ENCODE data around the gene CUL2.
"Not testable (repeated sequence)": the region's sequence is repeated elsewhere in the genome, so short reads cannot be mapped to it uniquely, and the experiment has no call there.

CUL2 gene

DNA sequence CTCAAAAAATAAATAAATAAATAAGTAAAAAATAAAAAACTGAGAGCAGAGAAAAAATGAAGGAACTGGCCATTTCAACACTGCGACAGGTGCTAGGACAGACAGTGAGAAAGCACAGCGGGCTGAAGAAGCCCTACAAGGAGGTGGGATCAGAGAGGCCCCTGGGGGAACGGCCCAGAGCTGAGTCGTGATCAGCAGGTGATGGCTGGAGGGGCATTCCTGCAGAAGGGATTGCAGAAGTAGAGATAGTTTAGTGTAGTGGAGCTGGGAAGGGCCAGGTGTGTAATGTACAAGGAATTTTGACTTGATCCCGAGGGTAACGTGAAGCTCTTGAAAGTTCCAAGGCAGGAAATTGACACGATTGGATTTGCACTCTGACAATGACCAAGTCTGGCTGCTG, 112.1 kb downstream of the CUL2 start:
- ATAC-seq (no peak), DNase-seq (no peak)

GRCh38 chr10:34976380-34976910, 113.7 kb downstream of the CUL2 start:
- not testable (repeated sequence) for ATAC-seq, DNase-seq

GRCh38 chr10:34974364-34975065, 115.6 kb downstream of the CUL2 start:
- not testable (repeated sequence) for DNase-seq, ATAC-seq

DNA sequence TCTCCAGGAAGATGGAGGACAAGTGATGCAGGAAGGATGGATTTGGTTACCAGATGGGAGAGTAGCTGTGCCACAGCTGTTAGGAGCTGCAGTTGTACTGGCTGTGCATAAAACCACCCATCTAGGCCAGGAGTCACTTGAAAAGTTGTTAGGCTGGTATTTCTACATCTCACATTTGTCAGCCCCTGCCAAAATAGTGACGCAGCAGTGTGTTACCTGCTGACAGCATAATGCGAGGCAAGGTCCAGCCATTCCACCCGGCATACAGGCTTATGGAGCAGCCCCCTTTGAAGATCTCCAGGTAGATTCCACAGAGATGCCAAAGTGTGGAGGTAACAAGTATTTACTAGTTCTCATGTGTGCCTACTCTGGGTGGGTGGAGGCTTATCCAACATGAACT, 116.4 kb downstream of the CUL2 start:
- ATAC-seq, DNase-seq: not testable (repeated sequence)

DNA sequence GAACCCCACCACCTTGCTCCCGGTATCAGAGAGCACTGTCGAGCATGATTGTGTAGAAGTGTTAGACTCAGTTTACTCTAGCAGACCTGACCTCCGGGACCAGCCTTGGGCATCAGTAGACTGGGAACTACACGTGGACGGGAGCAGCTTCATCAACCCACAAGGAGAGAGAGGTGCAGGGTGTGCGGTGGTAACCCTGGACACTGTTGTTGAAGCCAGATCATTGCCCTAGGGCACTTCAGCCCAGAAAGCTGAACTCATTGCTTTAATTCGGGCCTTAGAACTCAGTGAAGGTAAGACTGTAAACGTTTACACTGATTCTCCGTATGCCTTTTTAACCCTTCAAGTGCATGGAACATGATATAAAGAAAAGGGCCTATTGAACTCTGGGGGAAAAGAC, 117.0 kb downstream of the CUL2 start:
- DNase-seq, ATAC-seq: not testable (repeated sequence)

GRCh38 chr10:34972591-34972990, 117.5 kb downstream of the CUL2 start:
- ATAC-seq, DNase-seq: not testable (repeated sequence)

GRCh38 chr10:34971606-34972334, 118.4 kb downstream of the CUL2 start:
- not testable (repeated sequence) for DNase-seq, ATAC-seq

- ATAC-seq: no peak
- DNase-seq: no peak
These were observed 121.0 kb downstream of the CUL2 start for GRCh38 chr10:34969171-34969570.

GRCh38 chr10:34967335-34967880, 122.7 kb downstream of the CUL2 start:
- ATAC-seq (no peak), DNase-seq (no peak)

- no peak for ATAC-seq
- DNase-seq: no peak
These were observed 123.7 kb downstream of the CUL2 start for GRCh38 chr10:34966451-34966850.

GRCh38 chr10:34966040-34966439, 124.1 kb downstream of the CUL2 start:
- DNase-seq: no peak
- ATAC-seq: no peak

GRCh38 chr10:34964166-34964800, 125.9 kb downstream of the CUL2 start:
- ATAC-seq: no peak
- DNase-seq: no peak

- no peak for ATAC-seq
- no peak for DNase-seq
These were observed 127.3 kb downstream of the CUL2 start for GRCh38 chr10:34962866-34963265.

GRCh38 chr10:34960983-34961382, 129.2 kb downstream of the CUL2 start:
- DNase-seq (no peak), ATAC-seq (no peak)

GRCh38 chr10:34959786-34960185, 130.4 kb downstream of the CUL2 start:
- DNase-seq: no peak
- no peak for ATAC-seq

DNA sequence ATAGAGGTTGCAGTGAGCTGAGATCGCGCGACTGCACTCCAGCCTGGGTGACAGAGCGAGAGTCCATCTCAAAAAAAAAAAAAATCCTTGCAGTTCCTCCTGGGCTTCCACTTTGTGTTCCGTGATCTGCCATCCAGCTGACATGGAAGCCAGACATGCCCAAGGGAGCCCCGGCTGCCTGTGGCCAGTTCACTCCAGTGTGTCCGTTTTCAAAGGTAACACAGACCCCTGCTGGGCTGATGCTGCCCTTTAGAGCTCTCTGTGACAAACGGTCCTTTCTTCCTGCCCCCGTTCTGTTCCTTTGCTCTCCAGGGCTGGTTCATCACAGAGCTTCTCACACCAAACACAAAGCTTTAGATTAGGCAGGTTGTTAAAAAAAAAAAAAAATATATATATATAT, 130.8 kb downstream of the CUL2 start:
- DNase-seq: no peak
- ATAC-seq: no peak
